Left lung (tissue), 10 donors: Measurements from ENCODE around the gene PLPP7. TPM values are rescaled to one million over a fixed set of nuclear protein-coding genes. Genes with fewer than 3 reads are reported as not detected.

Source experiments
- ATAC-seq: fragments of 200-7000 bp; cut with Tn5 transposase; one replicate; pipeline ENCODE4 v1.9.1; 2020; ENCODE audit warnings: moderate library complexity
- DNase-seq, 4 donors: peaks; one replicate each; pipeline ENCODE4 v3.0.0-alpha.2; 2013 to 2020
- H3K27ac ChIP-seq, 2 donors: fragments of 200-600 bp; sonication (generic) in 1 of 2; one replicate each; pipeline versions ENCODE4 v1.5.0 to v1.8.0; 2020 to 2021
- H3K27me3 ChIP-seq, 2 donors: fragments of 200-600 bp; sonication (generic) in 1 of 2; one replicate each; pipeline versions ENCODE4 v1.5.0 to v1.8.0; 2020 to 2021
- H3K36me3 ChIP-seq, 2 donors: fragments of 200-600 bp; sonication (generic) in 1 of 2; one replicate each; pipeline versions ENCODE4 v1.5.0 to v1.8.0; 2020 to 2021
- H3K4me1 ChIP-seq, 2 donors: fragments of 200-600 bp; one replicate each; pipeline ENCODE4 v1.8.0; 2021
- H3K4me3 ChIP-seq, 2 donors: fragments of 200-600 bp; sonication (generic) in 1 of 2; one replicate each; pipeline versions ENCODE4 v1.5.0 to v1.8.0; 2020 to 2021; ENCODE audit warnings: mild to moderate bottlenecking in 1 of 2
- H3K9me3 ChIP-seq, 2 donors: fragments of 200-600 bp; sonication (generic) in 1 of 2; one replicate each; pipeline versions ENCODE4 v1.5.0 to v1.8.0; 2020 to 2021
- CTCF ChIP-seq, 2 donors: fragments of 200-600 bp; sonication (generic) in 1 of 2; IDR thresholded peaks; one replicate each; pipeline versions ENCODE4 v1.5.0 to v1.8.0; 2021; ENCODE audit warnings: antibody characterized with exemption in 2 of 2
- intact Hi-C, 2 donors: fragments of 100-400 bp; cut with DNase I; formaldehyde crosslinking; loops; one replicate each; pipeline versions ENCODE4 v1.11.2 to v1.14.2; 2022
- polyA plus RNA-seq, 6 donors: library from polyadenylated mRNA; unstranded; fragments of 120-200 nt; gene quantifications; one replicate each; pipeline ENCODE4 v1.2.1, GENCODE V29; 2013; ENCODE audit not compliant: insufficient read length in 6 of 6
- total RNA-seq, 2 donors: library from RNA; stranded (reverse); fragmentation: NEBNext Ultra II Directional; extraction: Animal tissue kit (Norgen Biotek cat#: 25700); gene quantifications; one replicate each; pipeline ENCODE4 v1.2.1, GENCODE V29; 2021
- donor health status: DM: no; HTN: yes; CAD: no.
- donor health status: DM: no; HTN: no; CAD: no.

The PLPP7 gene
- total and polyA plus RNA-seq, 8 donors = 1.1 to 2.3 (median 1.4) TPM

- DNase-seq (peak in 2 of 4 donors; percentile 71 to 75), ATAC-seq (peak; percentile 30)
- no peak for TF ChIP-seq CTCF (IDR thresholded peaks at IDR 0.05)
- no peak overlapping the region for H3K4me3 ChIP-seq
- H3K27me3 ChIP-seq = no peaks in the 10 kb centered on the region
- H3K4me1 ChIP-seq = peaks cover 0 to 72% of the 10 kb centered on the region in 2 donors
- intact Hi-C loops = no loop called here
- peaks cover 0 to 6% of the 10 kb centered on the region in 2 donors for H3K36me3 ChIP-seq
- H3K9me3 ChIP-seq = no peaks in the 10 kb centered on the region
- H3K27ac ChIP-seq = peak overlapping the region; percentile 44 to 97
Measured at GRCh38 chr9:131253891-131254491, 35.5 kb upstream of the PLPP7 start.

GRCh38 chr9:131254626-131255025 is 34.9 kb upstream of the PLPP7 start:
- H3K27ac ChIP-seq = peak overlapping the region; percentile 44 to 97
- H3K9me3 ChIP-seq = no peaks in the 10 kb centered on the region
- no peaks in the 10 kb centered on the region for H3K27me3 ChIP-seq
- DNase-seq (peak in 1 of 4 donors; percentile 18), ATAC-seq (no peak)
- peaks cover 0 to 12% of the 10 kb centered on the region in 2 donors for H3K36me3 ChIP-seq
- no peak for TF ChIP-seq CTCF (IDR thresholded peaks at IDR 0.05)
- H3K4me1 ChIP-seq = peaks cover 0 to 72% of the 10 kb centered on the region in 2 donors
- intact Hi-C loops = no loop called here
- H3K4me3 ChIP-seq = no peak overlapping the region

- peak overlapping the region in 1 of 2 donors; percentile 30 for H3K4me3 ChIP-seq
- ATAC-seq (no peak), DNase-seq (peak in 1 of 4 donors; percentile 55)
- H3K27me3 ChIP-seq = no peaks in the 10 kb centered on the region
- peaks cover 0 to 72% of the 10 kb centered on the region in 2 donors for H3K4me1 ChIP-seq
- intact Hi-C loops = no loop called here
- H3K9me3 ChIP-seq = no peaks in the 10 kb centered on the region
- H3K36me3 ChIP-seq = peaks cover 0 to 23% of the 10 kb centered on the region in 2 donors
- peak overlapping the region; percentile 74 to 97 for H3K27ac ChIP-seq
- TF ChIP-seq CTCF (IDR thresholded peaks at IDR 0.05) = no peak
Measured at GRCh38 chr9:131255676-131256197, 33.8 kb upstream of the PLPP7 start.

- H3K9me3 ChIP-seq = no peaks in the 10 kb centered on the region
- peak in 1 of 4 donors; percentile 58 for DNase-seq
- intact Hi-C loops = no loop called here
- no peak for ATAC-seq
- no peaks in the 10 kb centered on the region for H3K27me3 ChIP-seq
- H3K36me3 ChIP-seq = peaks cover 0 to 38% of the 10 kb centered on the region in 2 donors
- no peak overlapping the region for H3K4me3 ChIP-seq
- peaks cover 0 to 72% of the 10 kb centered on the region in 2 donors for H3K4me1 ChIP-seq
- no peak for TF ChIP-seq CTCF (IDR thresholded peaks at IDR 0.05)
- peak overlapping the region; percentile 79 to 97 for H3K27ac ChIP-seq
Measured at GRCh38 chr9:131257266-131258025, 32.1 kb upstream of the PLPP7 start.

- Histone ChIP-seq H3K4me3 (no peak overlapping the region), H3K9me3 (no peaks in the 10 kb centered on the region), H3K27me3 (no peaks in the 10 kb centered on the region), H3K27ac (peak overlapping the region in 1 of 2 donors; percentile 97), H3K36me3 (peaks cover 0 to 40% of the 10 kb centered on the region in 2 donors), H3K4me1 (peaks cover 0 to 72% of the 10 kb centered on the region in 2 donors)
- DNase-seq = peak in 1 of 4 donors; percentile 77
- intact Hi-C loops = no loop called here
- ATAC-seq = no peak
- TF ChIP-seq CTCF (IDR thresholded peaks at IDR 0.05) = no peak
Measured at GRCh38 chr9:131258186-131258585, 31.3 kb upstream of the PLPP7 start.
